HCT116 (cell line): ENCODE data around the gene EFS. TPM values are rescaled to one million over a fixed set of nuclear protein-coding genes. Genes with fewer than 3 reads are reported as not detected.

Experiments used
- ATAC-seq: fragments of 200-7000 bp; cut with Tn5 transposase; 2 replicates; pipeline ENCODE4 v1.9.1; 2020; ENCODE audit warnings: mild to moderate bottlenecking, moderate library complexity
- BruUV-seq: library from RNA; stranded (reverse); fragments of 400-500 nt; replicated peaks from 2 replicates; lab custom pipeline; 2021; lab: Mats Ljungman, UMichigan
- CTCF ChIA-PET: fragments of 300-600 bp; sonication (Branson Sonifier 250); formaldehyde crosslinking; loops from one replicate; lab custom pipeline; 2021; ENCODE audit warnings: antibody characterized with exemption; lab: Charles Lee
- POLR2A ChIA-PET: fragments of 300-600, 350-600 bp; sonication (Branson Sonifier 250); formaldehyde crosslinking; loops from one replicate; lab custom pipeline; 2021; ENCODE audit warnings: antibody characterized with exemption; lab: Charles Lee
- RAD21 ChIA-PET, 2 experiments: fragments of 300-600 bp; sonication (Branson Sonifier 250); formaldehyde crosslinking; loops; one replicate each; lab custom pipeline; 2023; ENCODE audit warnings: low total read pairs in 2 of 2; ENCODE audit not compliant: uncharacterized antibody in 2 of 2, unreplicated experiment in 2 of 2, low non-redundant PET in 1 of 2; lab: Charles Lee
- DNase-seq: peaks from one replicate; pipeline ENCODE4 v3.0.0-alpha.2; 2010; ENCODE audit warnings: low read depth, low spot score
- H2AFZ ChIP-seq: fragments of 200-600 bp; shearing (Covaris generic), sonication (generic); 2 replicates; pipeline ENCODE4 v1.6.1; 2017; ENCODE audit warnings: low read depth, mixed run types, mixed read lengths, antibody characterized with exemption, low read length; ENCODE audit not compliant: poor library complexity, severe bottlenecking
- H3K27ac ChIP-seq: 2 replicates; pipeline ENCODE4 v1.5.1; 2012; ENCODE audit warnings: low read depth, low read length
- H3K27me3 ChIP-seq: fragments of 200-600 bp; sonication (generic); 2 replicates; pipeline ENCODE4 v1.6.1; 2016; ENCODE audit warnings: mixed run types, low read length, mixed read lengths; ENCODE audit not compliant: insufficient read depth
- H3K36me3 ChIP-seq, 2 experiments: fragments of 200-500 bp in 1 of 2; fragments of 200-600 bp in 1 of 2; sonication (Bioruptor generic) in 1 of 2; sonication (generic) in 1 of 2; 2 replicates each; pipeline versions ENCODE4 v1.5.1 to v1.6.1; 2014 to 2016; ENCODE audit warnings: low read length in 2 of 2, inconsistent platforms in 1 of 2, mixed read lengths in 1 of 2, mixed run types in 1 of 2; ENCODE audit not compliant: insufficient read depth in 2 of 2, control insufficient read depth in 1 of 2
- H3K4me1 ChIP-seq, 2 experiments: fragments of 200-600 bp in 1 of 2; sonication (generic) in 1 of 2; 2 replicates each; pipeline versions ENCODE4 v1.5.1 to v1.6.1; 2012 to 2017; ENCODE audit warnings: low read length in 2 of 2, inconsistent platforms in 1 of 2, mild to moderate bottlenecking in 1 of 2, mixed read lengths in 1 of 2, mixed run types in 1 of 2, moderate library complexity in 1 of 2; ENCODE audit not compliant: insufficient read depth in 2 of 2, control insufficient read depth in 1 of 2
- H3K4me2 ChIP-seq: fragments of 200-600 bp; sonication (generic); 2 replicates; pipeline ENCODE4 v1.6.1; 2017; ENCODE audit warnings: mixed run types, low read length, mixed read lengths
- H3K4me3 ChIP-seq, 2 experiments: fragments of 200-600 bp in 1 of 2; sonication (generic) in 1 of 2; replicated peaks in 1 of 2; 2 replicates each; pipeline ENCODE4 v1.5.1; 2011 to 2016; ENCODE audit warnings: low read length in 2 of 2, control low read depth in 1 of 2, low read depth in 1 of 2, mild to moderate bottlenecking in 1 of 2, mixed read lengths in 1 of 2, mixed run types in 1 of 2
- H3K79me2 ChIP-seq: fragments of 200-600 bp; sonication (generic); 2 replicates; pipeline ENCODE4 v1.6.1; 2017; ENCODE audit warnings: mild to moderate bottlenecking, mixed run types, low read length, moderate library complexity, mixed read lengths; ENCODE audit not compliant: insufficient read depth
- H3K9ac ChIP-seq: fragments of 200-600 bp; sonication (generic); 2 replicates; pipeline ENCODE4 v1.6.1; 2016; ENCODE audit warnings: low read length, mixed read lengths
- H3K9me2 ChIP-seq: fragments of 200-600 bp; sonication (generic), shearing (Covaris generic); 2 replicates; pipeline ENCODE4 v1.6.1; 2017; ENCODE audit warnings: mixed run types, mild to moderate bottlenecking, moderate library complexity; ENCODE audit not compliant: insufficient read depth
- H3K9me3 ChIP-seq, 2 experiments: fragments of 200-500 bp in 1 of 2; fragments of 200-600 bp in 1 of 2; sonication (Bioruptor generic) in 1 of 2; sonication (generic) in 1 of 2; 2 replicates each; pipeline ENCODE4 v1.6.1; 2014 to 2017; ENCODE audit warnings: low read length in 2 of 2, mixed read lengths in 2 of 2, inconsistent platforms in 1 of 2, low read depth in 1 of 2, mild to moderate bottlenecking in 1 of 2, mixed run types in 1 of 2, moderate library complexity in 1 of 2; ENCODE audit not compliant: control insufficient read depth in 1 of 2, insufficient read depth in 1 of 2
- H4K20me1 ChIP-seq: fragments of 200-600 bp; sonication (generic), shearing (Covaris generic); 2 replicates; pipeline ENCODE4 v1.6.1; 2017; ENCODE audit warnings: mixed run types, mild to moderate bottlenecking, moderate library complexity; ENCODE audit not compliant: insufficient read depth
- CEBPB ChIP-seq: IDR thresholded peaks from 2 replicates; pipeline ENCODE4 v1.6.1; 2012; ENCODE audit warnings: low read depth
- EGR1 ChIP-seq: IDR thresholded peaks from 2 replicates; pipeline ENCODE4 v1.6.1; 2012; ENCODE audit warnings: low read depth
- ELF1 ChIP-seq: IDR thresholded peaks from 2 replicates; pipeline ENCODE4 v1.6.1; 2012; ENCODE audit warnings: low read depth, borderline replicate concordance
- EZH2 ChIP-seq: fragments of 200-600 bp; sonication (generic); IDR thresholded peaks from 2 replicates; pipeline ENCODE4 v1.6.1; 2017; ENCODE audit warnings: antibody characterized with exemption, mixed run types
- EZH2phosphoT487 ChIP-seq: fragments of 200-600 bp; IDR thresholded peaks from 2 replicates; pipeline ENCODE4 v1.6.1; 2018; ENCODE audit warnings: antibody characterized with exemption, borderline replicate concordance
- POLR2A ChIP-seq: IDR thresholded peaks from 2 replicates; pipeline ENCODE4 v1.7.0; 2011; ENCODE audit warnings: borderline replicate concordance; ENCODE audit not compliant: insufficient read depth, insufficient read length; ENCODE audit errors: extremely low read depth
- SIN3A ChIP-seq: IDR thresholded peaks from 2 replicates; pipeline ENCODE4 v1.6.1; 2012; ENCODE audit warnings: low read depth
- SP1 ChIP-seq: IDR thresholded peaks from 2 replicates; pipeline ENCODE4 v1.6.1; 2012; ENCODE audit warnings: low read depth
- YY1 ChIP-seq: IDR thresholded peaks from 2 replicates; pipeline ENCODE4 v1.6.1; 2011; ENCODE audit warnings: low read length, low read depth, moderate library complexity, mild to moderate bottlenecking; ENCODE audit not compliant: insufficient replicate concordance; ENCODE audit errors: extremely low read depth
- intact Hi-C: fragments of 100-400 bp; cut with micrococcal nuclease; formaldehyde crosslinking; loops from 2 replicates; pipeline ENCODE4 v1.10.0; 2022
- total RNA-seq: library from RNA; stranded (reverse); gene quantifications from one replicate; pipeline ENCODE4 v1.2.1, GENCODE V29; 2021; ENCODE audit not compliant: unreplicated experiment
- TF ChIP-seq, protein P1 (sequence below), 3 experiments: fragments of 200-600 bp in 1 of 3; sonication (generic) in 1 of 3; IDR thresholded peaks in 2 of 3; conservative IDR thresholded peaks in 1 of 3; 2 replicates each; pipeline ENCODE4 v1.5.1; 2012 to 2017; ENCODE audit warnings: low read depth in 2 of 3, low read length in 2 of 3, antibody characterized with exemption in 1 of 3, borderline replicate concordance in 1 of 3, control low read depth in 1 of 3, mild to moderate bottlenecking in 1 of 3, mixed read lengths in 1 of 3, mixed run types in 1 of 3, moderate library complexity in 1 of 3; ENCODE audit not compliant: insufficient read depth in 1 of 3
- TF ChIP-seq, protein P2 (sequence below): IDR thresholded peaks from 2 replicates; pipeline ENCODE4 v1.6.1; 2011; ENCODE audit warnings: mild to moderate bottlenecking, low read length, moderate library complexity; ENCODE audit not compliant: insufficient replicate concordance; ENCODE audit errors: extremely low read depth

EFS gene
- total RNA-seq, 1 experiment from 2014 or later = 0.10 TPM

DNA sequence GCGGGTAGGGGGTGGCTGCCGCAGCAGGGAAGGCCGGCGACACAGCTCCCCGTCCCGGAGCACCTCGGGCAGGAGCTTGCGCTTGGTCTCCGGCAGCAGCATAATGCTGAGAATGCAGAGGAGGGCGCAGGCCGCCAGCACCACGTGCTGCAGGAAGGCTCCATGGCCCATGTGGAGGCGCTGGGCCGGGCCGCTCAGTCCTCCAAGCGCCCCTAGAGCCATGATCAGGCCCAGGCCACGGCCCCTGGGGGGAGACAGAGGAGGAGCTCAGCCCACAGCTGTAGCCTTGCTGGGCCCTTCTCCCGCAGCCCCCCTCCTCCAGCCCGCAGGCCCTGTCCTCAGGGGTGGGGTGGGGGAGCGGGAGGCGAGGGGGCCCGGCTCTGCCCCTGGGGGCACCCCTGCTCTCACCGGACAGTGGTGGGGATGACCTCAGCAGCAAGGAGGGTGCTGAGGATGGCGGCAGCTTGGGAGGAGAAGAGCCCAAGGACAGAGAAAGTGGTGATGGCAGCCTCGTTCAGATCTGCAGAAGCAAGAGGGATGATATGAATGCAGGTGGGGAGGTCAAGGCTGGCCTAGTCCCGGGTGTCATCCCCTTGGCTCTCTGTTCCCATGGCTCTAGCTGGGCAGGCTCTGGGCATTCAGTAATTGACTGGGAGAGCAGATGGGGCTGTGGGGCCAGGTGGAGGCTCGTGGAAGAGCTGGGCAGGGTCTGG lies 18.1 kb downstream of the EFS start:
- H3K4me2 ChIP-seq = no peak overlapping the region
- no peaks in the 10 kb centered on the region for H4K20me1 ChIP-seq
- no peaks in the 10 kb centered on the region for H3K79me2 ChIP-seq
- H3K9ac ChIP-seq = no peak overlapping the region
- intact Hi-C loops = no loop called here
- H3K27ac ChIP-seq = no peak overlapping the region
- H3K4me1 ChIP-seq = no peaks in the 10 kb centered on the region
- BruUV-seq = no TSS peak
- DNase-seq (no peak), ATAC-seq (no peak)
- ChIA-PET POLR2A (no interaction called here), CTCF (interaction anchor here (2.0 kb wide), 1 partner anchor 14 kb away, joined by 8 read pairs; no protein-coding TSS in a partner anchor), RAD21 (no interaction called here)
- H3K36me3 ChIP-seq = no peaks in the 10 kb centered on the region
- no peak for TF ChIP-seq YY1
- no peak for TF ChIP-seq SIN3A
- no peak for TF ChIP-seq EGR1
- H3K4me3 ChIP-seq = no peak overlapping the region
- H3K9me3 ChIP-seq = no peaks in the 10 kb centered on the region
- H2AFZ ChIP-seq = no peak overlapping the region
- H3K9me2 ChIP-seq = no peaks in the 10 kb centered on the region
- H3K27me3 ChIP-seq = no peaks in the 10 kb centered on the region

DNA sequence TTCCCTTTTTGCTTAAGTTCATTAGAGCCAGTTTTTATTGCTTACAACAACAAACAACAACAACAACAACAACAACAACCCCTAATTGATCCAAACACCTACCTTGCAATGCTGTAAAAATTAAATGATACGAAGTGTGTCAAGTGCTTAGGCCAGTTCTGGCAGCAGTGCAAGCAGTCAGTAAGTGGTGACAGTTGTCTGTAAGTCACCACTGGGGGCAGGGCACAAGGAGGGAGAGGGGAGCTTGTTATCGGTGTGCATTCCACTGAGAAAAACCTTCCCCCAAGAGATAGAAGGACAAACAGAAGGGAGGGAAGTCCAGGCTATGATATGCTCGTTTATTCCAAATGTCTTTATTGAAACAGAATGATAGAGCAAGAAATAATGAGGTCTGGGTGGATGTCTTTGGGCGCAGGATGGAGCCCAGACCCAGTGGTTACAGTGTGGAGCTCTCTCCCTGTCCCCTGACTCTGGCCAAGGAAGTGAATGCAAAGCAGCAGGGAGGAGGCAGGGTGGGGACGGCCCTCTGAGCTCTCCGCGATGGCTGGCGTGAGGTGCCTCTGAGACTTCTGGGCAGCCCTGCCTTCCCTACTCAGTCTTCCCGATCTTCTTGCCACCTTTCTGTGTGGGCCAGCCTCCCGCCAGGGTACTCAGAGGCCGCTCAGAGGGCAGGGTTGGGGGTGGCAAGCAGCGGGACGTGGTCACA lies 18.8 kb downstream of the EFS start:
- DNase-seq = no peak
- Histone ChIP-seq H3K36me3 (no peaks in the 10 kb centered on the region), H3K4me1 (no peaks in the 10 kb centered on the region), H4K20me1 (no peaks in the 10 kb centered on the region), H3K4me3 (no peak overlapping the region), H3K9ac (no peak overlapping the region), H3K9me3 (peaks cover 0 to 1% of the 10 kb centered on the region in 2 experiments; a peak in 1 of 4 replicates), H3K4me2 (no peak overlapping the region), H2AFZ (no peak overlapping the region), H3K79me2 (no peaks in the 10 kb centered on the region), H3K27me3 (no peaks in the 10 kb centered on the region), H3K9me2 (no peaks in the 10 kb centered on the region), H3K27ac (no peak overlapping the region)
- no TSS peak for BruUV-seq
- ATAC-seq = no peak
- intact Hi-C loops = no loop called here
- CTCF ChIA-PET = interaction anchor here (2.0 kb wide), 1 partner anchor 14 kb away, joined by 8 read pairs; no protein-coding TSS in a partner anchor
- RAD21 ChIA-PET = no interaction called here
- POLR2A ChIA-PET = no interaction called here
- TF ChIP-seq, protein P1, sequence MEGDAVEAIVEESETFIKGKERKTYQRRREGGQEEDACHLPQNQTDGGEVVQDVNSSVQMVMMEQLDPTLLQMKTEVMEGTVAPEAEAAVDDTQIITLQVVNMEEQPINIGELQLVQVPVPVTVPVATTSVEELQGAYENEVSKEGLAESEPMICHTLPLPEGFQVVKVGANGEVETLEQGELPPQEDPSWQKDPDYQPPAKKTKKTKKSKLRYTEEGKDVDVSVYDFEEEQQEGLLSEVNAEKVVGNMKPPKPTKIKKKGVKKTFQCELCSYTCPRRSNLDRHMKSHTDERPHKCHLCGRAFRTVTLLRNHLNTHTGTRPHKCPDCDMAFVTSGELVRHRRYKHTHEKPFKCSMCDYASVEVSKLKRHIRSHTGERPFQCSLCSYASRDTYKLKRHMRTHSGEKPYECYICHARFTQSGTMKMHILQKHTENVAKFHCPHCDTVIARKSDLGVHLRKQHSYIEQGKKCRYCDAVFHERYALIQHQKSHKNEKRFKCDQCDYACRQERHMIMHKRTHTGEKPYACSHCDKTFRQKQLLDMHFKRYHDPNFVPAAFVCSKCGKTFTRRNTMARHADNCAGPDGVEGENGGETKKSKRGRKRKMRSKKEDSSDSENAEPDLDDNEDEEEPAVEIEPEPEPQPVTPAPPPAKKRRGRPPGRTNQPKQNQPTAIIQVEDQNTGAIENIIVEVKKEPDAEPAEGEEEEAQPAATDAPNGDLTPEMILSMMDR (IDR thresholded peaks at IDR 0.05 in 2 of 3, conservative IDR thresholded peaks at IDR 0.05 in 1 of 3; ENCODE audit: borderline replicate concordance in 1 of 3, insufficient read depth in 1 of 3, low read depth in 2 of 3, low read length in 2 of 3) = no peak
- TF ChIP-seq SP1 (no peak), EGR1 (no peak), CEBPB (no peak), EZH2 (no peak), EZH2phosphoT487 (no peak), SIN3A (no peak), POLR2A (no peak), ELF1 (no peak)
- TF ChIP-seq, protein P2, sequence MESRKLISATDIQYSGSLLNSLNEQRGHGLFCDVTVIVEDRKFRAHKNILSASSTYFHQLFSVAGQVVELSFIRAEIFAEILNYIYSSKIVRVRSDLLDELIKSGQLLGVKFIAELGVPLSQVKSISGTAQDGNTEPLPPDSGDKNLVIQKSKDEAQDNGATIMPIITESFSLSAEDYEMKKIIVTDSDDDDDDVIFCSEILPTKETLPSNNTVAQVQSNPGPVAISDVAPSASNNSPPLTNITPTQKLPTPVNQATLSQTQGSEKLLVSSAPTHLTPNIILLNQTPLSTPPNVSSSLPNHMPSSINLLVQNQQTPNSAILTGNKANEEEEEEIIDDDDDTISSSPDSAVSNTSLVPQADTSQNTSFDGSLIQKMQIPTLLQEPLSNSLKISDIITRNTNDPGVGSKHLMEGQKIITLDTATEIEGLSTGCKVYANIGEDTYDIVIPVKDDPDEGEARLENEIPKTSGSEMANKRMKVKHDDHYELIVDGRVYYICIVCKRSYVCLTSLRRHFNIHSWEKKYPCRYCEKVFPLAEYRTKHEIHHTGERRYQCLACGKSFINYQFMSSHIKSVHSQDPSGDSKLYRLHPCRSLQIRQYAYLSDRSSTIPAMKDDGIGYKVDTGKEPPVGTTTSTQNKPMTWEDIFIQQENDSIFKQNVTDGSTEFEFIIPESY = no peak
